GM23248 (cell line): ENCODE measurements around the gene RRBP1.

Experiments
- EZH2 ChIP-seq: fragments of 200-600 bp; sonication (generic); IDR thresholded peaks from 2 replicates; pipeline ENCODE4 v1.6.1; 2018; ENCODE audit warnings: antibody characterized with exemption, mild to moderate bottlenecking; ENCODE audit not compliant: insufficient read depth, poor library complexity, severe bottlenecking
- EZH2phosphoT487 ChIP-seq: fragments of 200-600 bp; sonication (generic); IDR thresholded peaks from 2 replicates; pipeline ENCODE4 v1.6.1; 2018; ENCODE audit warnings: antibody characterized with exemption, moderate library complexity, mild to moderate bottlenecking, low read depth; ENCODE audit not compliant: insufficient read depth

GRCh38 chr20:17712708-17713107, 30.7 kb upstream of the RRBP1 start:
- TF ChIP-seq EZH2phosphoT487 (no peak), EZH2 (no peak)
